Measurements from ENCODE around the gene TCF12.

Gene TCF12

DNA sequence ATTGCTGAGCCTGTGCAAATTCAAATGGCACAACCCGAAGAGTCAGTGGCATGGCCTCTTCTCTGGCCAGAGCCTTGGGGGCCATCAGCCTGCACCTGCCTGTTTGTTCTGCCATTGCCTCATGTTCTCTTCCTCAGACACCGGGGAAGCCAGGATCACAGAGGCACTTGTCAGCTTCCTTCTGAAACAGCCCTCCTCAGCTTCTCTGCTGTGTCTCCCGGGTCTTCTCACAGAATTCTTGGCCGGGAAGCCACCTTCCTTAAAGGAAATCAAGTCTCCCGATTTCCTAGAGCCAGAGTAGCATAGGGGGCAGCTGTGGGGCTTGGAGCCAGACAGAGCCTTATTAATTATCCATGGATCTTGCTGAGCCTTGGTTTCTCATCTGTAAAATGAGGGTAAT is 410.5 kb downstream of the TCF12 start:
- no peak for DNase-seq

DNA sequence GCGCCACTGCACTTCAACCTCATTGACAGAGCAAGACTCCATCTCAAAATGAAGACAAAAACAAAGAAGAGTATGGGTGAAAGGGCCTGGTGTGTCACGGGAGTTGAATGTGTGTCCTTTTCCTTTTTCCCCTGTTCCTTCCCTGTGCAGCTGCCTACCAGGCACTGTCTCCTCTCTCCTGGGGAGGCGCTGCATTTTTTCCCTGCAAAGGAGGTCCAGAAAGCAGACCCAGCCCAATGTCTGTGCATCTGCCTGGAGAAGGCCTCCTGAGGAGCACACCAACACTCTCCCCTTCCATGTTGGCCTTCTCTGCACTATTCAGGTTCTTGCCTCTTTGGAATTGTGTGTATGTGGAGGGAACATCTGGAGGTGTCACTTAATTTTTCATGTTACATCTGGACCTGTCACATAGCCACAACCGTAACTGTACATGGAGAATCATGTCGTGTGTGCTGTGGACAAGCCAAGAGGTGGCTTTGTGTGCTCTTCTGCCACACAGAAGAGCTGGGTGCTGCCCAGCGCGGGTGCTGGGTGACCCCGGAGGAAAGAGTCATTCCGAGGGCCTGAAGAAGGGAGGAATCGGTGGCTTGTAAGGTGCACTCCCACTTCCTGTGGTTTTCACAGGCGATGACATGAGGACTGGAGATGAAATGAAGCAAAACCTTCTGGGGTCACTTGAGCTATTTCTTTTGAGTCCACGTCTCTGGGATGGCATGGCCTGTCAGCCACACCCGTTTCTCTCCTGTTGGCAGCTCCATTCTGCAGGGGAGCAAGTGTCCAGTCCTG is 411.3 kb downstream of the TCF12 start:
- DNase-seq: no peak

DNA sequence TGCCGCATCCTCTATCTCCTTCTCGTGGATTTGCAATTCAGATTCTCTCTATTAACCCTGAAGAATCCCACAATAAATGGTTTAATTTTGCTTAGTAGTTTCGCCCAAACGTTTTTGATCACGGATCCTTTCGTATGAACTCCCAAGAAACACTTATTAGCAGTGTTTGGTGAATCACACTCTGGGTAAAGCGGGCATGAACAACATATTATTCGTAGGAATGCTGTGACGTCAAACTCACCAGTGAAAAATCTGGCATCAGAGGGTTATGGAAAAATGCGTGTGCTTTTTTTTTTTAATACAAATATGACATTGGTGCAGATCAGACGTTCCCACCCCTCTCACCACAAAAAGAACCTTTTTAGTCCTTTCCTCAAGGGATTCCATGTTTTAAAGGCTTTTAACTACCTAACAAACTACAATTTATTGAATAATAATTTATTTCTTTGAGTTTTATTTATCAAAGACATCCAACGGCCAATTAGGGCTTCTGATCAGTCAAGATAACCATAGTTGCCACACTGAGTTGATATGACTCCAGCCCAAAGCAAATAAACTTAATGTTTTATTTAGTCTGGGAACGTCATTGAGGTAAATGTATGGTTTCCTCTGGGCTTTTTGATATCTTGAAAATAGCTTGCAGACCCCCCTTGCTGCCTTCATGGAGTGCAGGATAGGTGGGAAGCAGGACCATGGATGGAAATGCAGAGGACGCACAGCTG is 412.3 kb downstream of the TCF12 start:
- no peak for DNase-seq

DNA sequence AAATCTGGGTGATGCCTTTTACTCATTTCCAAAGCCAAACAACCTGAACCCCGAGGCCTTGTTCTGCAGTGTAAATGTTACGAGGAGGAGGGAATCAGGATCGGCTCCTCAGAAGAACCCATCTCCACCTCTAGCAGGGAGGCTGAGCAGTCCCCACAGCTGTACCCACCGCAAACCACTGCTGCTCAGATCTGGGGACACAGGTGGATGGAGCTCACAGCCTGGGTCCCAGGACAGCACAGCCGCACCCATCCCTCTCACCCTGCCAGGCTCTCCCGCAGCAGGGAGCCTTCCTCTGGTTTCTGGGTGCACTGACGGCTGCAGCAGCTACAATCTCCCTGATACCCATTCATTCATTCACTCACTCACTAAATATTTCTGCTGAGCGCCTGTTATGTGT is 413.9 kb downstream of the TCF12 start:
- DNase-seq: no peak

DNA sequence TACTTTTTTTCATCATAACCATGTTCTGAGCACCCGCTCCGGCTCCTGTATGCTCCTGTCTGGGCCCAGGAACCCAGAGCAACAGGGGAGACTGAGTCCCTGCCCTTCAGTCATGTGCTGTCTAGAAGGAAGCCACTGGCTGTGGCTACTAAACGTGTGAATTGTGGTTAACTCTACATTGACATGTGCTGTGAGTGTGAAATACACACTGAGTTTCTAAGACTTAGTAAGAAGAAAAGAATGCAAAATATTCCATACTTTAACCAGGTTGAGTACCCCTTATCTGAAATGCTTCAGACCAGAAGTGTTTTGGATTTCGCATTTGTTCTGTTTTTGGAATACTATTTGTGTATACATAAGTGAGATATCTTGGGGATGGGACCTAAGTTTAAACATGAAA is 415.0 kb downstream of the TCF12 start:
- DNase-seq: no peak

DNA sequence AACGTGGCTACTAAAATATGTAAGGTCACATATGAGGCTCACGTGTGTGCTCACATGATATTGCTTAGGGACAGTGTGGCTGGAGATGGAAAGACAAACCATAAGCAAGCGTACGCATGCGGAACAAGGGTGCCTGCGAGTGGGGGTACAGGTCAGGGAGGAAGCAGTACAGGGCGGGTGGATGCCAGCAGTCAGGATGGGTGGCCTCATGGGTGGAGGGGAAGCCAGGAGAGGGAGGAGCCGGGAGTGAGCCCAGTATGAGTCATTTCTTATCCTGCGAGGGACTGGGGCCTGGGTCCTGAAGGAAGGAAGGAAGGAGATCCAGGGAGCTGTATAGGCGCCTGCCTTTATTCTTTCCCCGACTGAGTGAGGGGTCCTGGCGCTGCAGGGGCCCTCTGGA is 415.8 kb downstream of the TCF12 start:
- no peak for DNase-seq

DNA sequence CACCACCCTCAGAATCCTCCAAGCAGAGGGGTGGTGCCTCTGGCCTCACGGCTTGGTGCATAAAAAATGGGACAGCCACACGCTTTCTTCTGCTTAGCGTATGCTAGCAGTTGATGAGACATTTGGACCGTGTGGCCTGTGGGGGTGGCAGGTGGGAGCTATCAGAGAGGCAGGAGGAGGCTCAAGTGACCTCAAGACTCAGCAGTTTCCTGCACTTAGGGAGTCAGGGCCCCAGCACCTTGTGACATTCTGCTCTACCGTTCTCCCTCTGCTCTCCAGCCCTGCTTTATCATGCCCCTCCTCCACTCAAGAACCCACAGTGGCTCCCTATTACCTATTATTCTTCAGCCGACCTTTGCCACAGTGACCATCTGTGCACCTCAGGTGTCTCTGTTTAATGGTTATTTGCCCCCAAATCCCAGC is 416.9 kb downstream of the TCF12 start:
- DNase-seq: no peak

DNA sequence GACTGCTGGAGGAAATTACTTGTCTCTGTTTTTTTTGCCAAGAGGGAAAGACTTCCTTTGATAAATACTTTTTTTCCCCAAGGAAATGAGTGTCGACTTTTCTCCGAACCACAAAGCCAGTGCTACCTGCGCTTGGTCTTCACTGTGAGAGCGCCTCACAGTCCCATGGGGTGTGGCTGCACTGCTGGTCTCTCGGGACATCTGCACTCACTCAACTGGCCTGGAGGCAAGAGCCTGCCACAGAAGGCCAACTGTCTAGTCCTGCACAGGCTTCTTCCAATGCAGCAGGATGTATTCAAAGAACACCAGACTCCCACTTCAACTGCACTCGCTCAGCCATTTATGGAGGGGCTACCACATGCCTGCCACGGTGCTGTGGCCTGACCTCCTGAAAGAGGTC is 417.3 kb downstream of the TCF12 start:
- no peak for DNase-seq

DNA sequence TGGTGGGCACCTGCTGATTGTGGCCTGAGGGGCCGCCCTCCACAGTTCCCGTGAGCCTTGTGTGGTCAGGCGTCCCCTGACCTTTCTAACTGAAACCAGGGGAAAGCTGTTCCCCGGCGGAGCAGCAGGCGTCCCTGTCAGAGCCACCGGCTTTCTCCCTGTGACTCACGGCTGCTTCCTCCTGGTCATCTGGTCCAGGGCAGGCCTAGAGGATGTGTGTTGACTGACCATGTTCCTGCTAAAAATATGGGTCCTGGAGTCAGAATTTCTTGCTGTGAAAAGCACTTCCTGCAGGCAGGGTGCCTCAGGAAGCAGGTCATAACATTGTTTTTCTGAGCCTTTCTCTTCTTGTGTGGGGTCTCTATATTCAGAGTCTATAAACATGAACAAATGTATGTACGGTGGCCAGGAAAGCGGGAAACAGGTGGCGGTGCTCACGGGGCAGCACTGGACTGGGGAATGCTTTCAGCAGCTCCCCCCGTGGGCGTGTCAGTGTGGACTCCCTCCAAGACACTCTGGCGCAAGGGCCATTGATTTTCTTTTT is 419.5 kb downstream of the TCF12 start:
- DNase-seq: no peak

DNA sequence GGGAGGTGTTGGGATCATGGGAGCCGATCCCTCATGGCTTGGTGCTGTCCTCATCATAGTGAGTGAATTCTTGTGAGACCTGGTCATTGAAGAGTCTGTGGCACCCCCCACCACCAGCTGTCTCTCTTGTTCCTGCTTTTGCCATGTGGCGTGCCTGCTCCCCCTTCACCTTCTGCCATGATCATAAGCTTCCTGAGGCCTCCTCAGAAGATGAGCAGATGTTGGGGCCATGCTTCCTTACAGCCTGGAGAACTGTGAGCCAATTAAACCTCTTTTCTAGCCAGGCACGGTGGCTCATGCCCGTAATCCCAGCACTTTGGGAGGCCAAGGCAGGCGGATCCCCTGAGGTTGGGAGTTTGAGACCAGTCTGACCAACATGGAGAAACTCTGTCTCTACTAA is 420.9 kb downstream of the TCF12 start:
- no peak for DNase-seq

Measured in CD4-positive, alpha-beta T cell treated with Interleukin-15 for 1 hour (primary cell).